HepG2 (cell line): ENCODE results near the gene ADAM8. TPM values are rescaled to one million over a fixed set of nuclear protein-coding genes. Genes with fewer than 3 reads are reported as not detected.
A peak's percentile ranks its signal among the peaks of the same experiment; 100 is the strongest.

Experiments
- ATAC-seq: fragments of 200-7000 bp; cut with Tn5 transposase; 3 replicates; pipeline ENCODE4 v1.9.1; 2020; ENCODE audit warnings: mild to moderate bottlenecking, moderate library complexity
- BruUV-seq: library from RNA; stranded (reverse); fragments of 400-500 nt; replicated peaks from 2 replicates; lab custom pipeline; 2021; lab: Mats Ljungman, UMichigan
- CTCF ChIA-PET: fragments of 300-600 bp; formaldehyde crosslinking; extraction: SDS; loops from one replicate; lab custom pipeline; 2021; ENCODE audit warnings: low total read pairs, inconsistent platforms, low intra/inter-chr PET ratio; lab: Yijun Ruan, JAX
- POLR2A ChIA-PET: fragments of 350-600 bp; sonication (Branson Sonifier 250); formaldehyde crosslinking; loops from one replicate; lab custom pipeline; 2020; ENCODE audit warnings: antibody characterized with exemption, inconsistent platforms; lab: Yijun Ruan, JAX
- DNase-seq: peaks from one replicate; pipeline ENCODE4 v3.0.0-alpha.2; 2015; ENCODE audit warnings: low spot score
- FAIRE-seq: peaks from 3 replicates; lab custom pipeline; 2011; peaks lifted over from hg19 to GRCh38; lab: Jason Lieb, UNC
- H2AFZ ChIP-seq: one replicate; pipeline ENCODE4 v1.6.1; 2011; ENCODE audit warnings: low read length, inconsistent platforms
- H3K27ac ChIP-seq: fragments of 300-600 bp; 3 replicates; pipeline ENCODE4 v1.8.0; 2011; ENCODE audit warnings: mixed run types, mild to moderate bottlenecking, mixed read lengths, low read length, inconsistent platforms; ENCODE audit not compliant: insufficient read depth; ENCODE audit errors: extremely low read length
- H3K27me3 ChIP-seq, 2 experiments: fragments of 200-600 bp in 1 of 2; 2 replicates in 1 of 2; 3 replicates in 1 of 2; pipeline versions ENCODE4 v1.6.0 to v1.8.0; 2011; ENCODE audit warnings: low read length in 2 of 2, mild to moderate bottlenecking in 2 of 2, moderate library complexity in 2 of 2, inconsistent platforms in 1 of 2; ENCODE audit not compliant: insufficient read depth in 2 of 2, control insufficient read depth in 1 of 2
- H3K36me3 ChIP-seq, 2 experiments: fragments of 200-600 bp in 1 of 2; replicated peaks in 1 of 2; 2 replicates in 1 of 2; 3 replicates in 1 of 2; pipeline versions ENCODE4 v1.5.1 to v1.8.0; 2011; ENCODE audit warnings: low read length in 2 of 2, inconsistent platforms in 1 of 2; ENCODE audit not compliant: insufficient read depth in 2 of 2, control insufficient read depth in 1 of 2
- H3K4me1 ChIP-seq: 2 replicates; pipeline ENCODE4 v1.5.1; 2012; ENCODE audit warnings: low read length, inconsistent platforms; ENCODE audit not compliant: insufficient read depth
- H3K4me2 ChIP-seq: 2 replicates; pipeline ENCODE4 v1.6.0; 2011; ENCODE audit warnings: low read depth, low read length, inconsistent platforms
- H3K4me3 ChIP-seq, 3 experiments: fragments of 200-600 bp in 1 of 3; sonication (generic), shearing (Covaris generic) in 1 of 3; replicated peaks in 1 of 3; 2 replicates each; pipeline ENCODE4 v1.5.1; 2011 to 2016; ENCODE audit warnings: low read length in 3 of 3, inconsistent platforms in 2 of 3, low read depth in 2 of 3, mild to moderate bottlenecking in 2 of 3, control low read depth in 1 of 3, mixed read lengths in 1 of 3; ENCODE audit not compliant: insufficient read depth in 1 of 3
- H3K79me2 ChIP-seq: one replicate; pipeline ENCODE4 v1.6.1; 2011; ENCODE audit warnings: low read length, inconsistent platforms; ENCODE audit not compliant: insufficient read depth
- H3K9ac ChIP-seq: 2 replicates; pipeline ENCODE4 v1.6.0; 2011; ENCODE audit warnings: mild to moderate bottlenecking, low read depth, low read length, inconsistent platforms; ENCODE audit not compliant: insufficient read depth
- H3K9me3 ChIP-seq: 2 replicates; pipeline ENCODE4 v1.5.1; 2012; ENCODE audit warnings: mild to moderate bottlenecking, low read length
- H4K20me1 ChIP-seq: 2 replicates; pipeline ENCODE4 v1.6.0; 2011; ENCODE audit warnings: inconsistent platforms, mild to moderate bottlenecking, low read length, moderate library complexity; ENCODE audit not compliant: insufficient read depth
- BHLHE40 ChIP-seq: IDR thresholded peaks from 2 replicates; pipeline ENCODE4 v1.6.1; 2011; ENCODE audit warnings: low read length, improper control_type of control experiment
- ELF3 ChIP-seq: IDR thresholded peaks from 2 replicates; pipeline ENCODE4 v1.6.1; 2016; ENCODE audit warnings: missing genetic modification reagents, missing compliant biosample characterization
- HNRNPH1 ChIP-seq: fragments of 200-400 bp; formaldehyde crosslinking; optimal IDR thresholded peaks from 2 replicates; pipeline ENCODE3; 2017; ENCODE audit warnings: mild to moderate bottlenecking, low read depth, low read length
- NR3C1 ChIP-seq: sonication (generic); formaldehyde crosslinking; IDR thresholded peaks from 2 replicates; pipeline ENCODE4 v1.4.0; 2020; ENCODE audit warnings: missing genetic modification reagents
- SOX6 ChIP-seq, 2 experiments: fragments of 450-650 bp in 1 of 2; sonication (generic) in 1 of 2; formaldehyde crosslinking in 1 of 2; IDR thresholded peaks; 2 replicates each; pipeline versions ENCODE4 v1.4.0 to v1.6.1; 2017 to 2020; ENCODE audit warnings: antibody characterized with exemption in 1 of 2, mild to moderate bottlenecking in 1 of 2, missing genetic modification reagents in 1 of 2
- ZNF598 ChIP-seq: sonication (generic); formaldehyde crosslinking; IDR thresholded peaks from 2 replicates; pipeline ENCODE4 v1.5.1; 2020; ENCODE audit warnings: mild to moderate bottlenecking, missing genetic modification reagents, borderline replicate concordance
- WGBS: methylation state at CpG from one replicate; pipeline ENCODE4 v1.1.6; 2017; ENCODE audit warnings: low lambda C conversion rate; 5-methylcytosine and 5-hydroxymethylcytosine counted together
- in situ Hi-C: cut with HindIII; loops from 2 replicates; pipeline ENCODE4 v1.10.0; 2017; ENCODE audit warnings: low pct_unique_long_range_greater_than_20kb; ENCODE audit not compliant: extremely low pct_ligation_motif_present
- intact Hi-C: fragments of 100-400 bp; cut with micrococcal nuclease; formaldehyde crosslinking; loops from one replicate; pipeline ENCODE4 v1.10.0; 2022; ENCODE audit not compliant: unreplicated experiment
- polyA plus RNA-seq, 8 experiments: library from polyadenylated mRNA; depleted of rRNA in 3 of 8; stranded (reverse) in 7 of 8; unstranded in 1 of 8; fragments of >200 nt; fragmentation: Illumina TruSeq in 4 of 8; extraction: Trizol in 4 of 8; gene quantifications; 2 replicates each; pipeline versions ENCODE4 v1.2.1 to v1.2.3, GENCODE V29; 2011 to 2016; ENCODE audit warnings: low read depth in 4 of 8, missing spikeins in 1 of 8, mixed read lengths in 1 of 8; ENCODE audit not compliant: insufficient read depth in 1 of 8
- total RNA-seq, 5 experiments: library from RNA; depleted of rRNA; stranded (reverse); fragments of >200 nt; fragmentation: Illumina TruSeq; extraction: Trizol; gene quantifications; 2 replicates each; pipeline ENCODE4 v1.2.3, GENCODE V29; 2016; ENCODE audit warnings: low read depth in 1 of 5
- TF ChIP-seq, protein P1 (sequence below): sonication (generic); formaldehyde crosslinking; IDR thresholded peaks from 2 replicates; pipeline ENCODE4 v1.4.0; 2020; ENCODE audit warnings: mild to moderate bottlenecking, missing genetic modification reagents, borderline replicate concordance
- TF ChIP-seq, protein P2 (sequence below): sonication (generic); formaldehyde crosslinking; conservative IDR thresholded peaks from 2 replicates; pipeline ENCODE4 v1.4.0; 2020; ENCODE audit warnings: missing genetic modification reagents

Gene ADAM8
- total and polyA plus RNA-seq, 2 of the 13 experiments (the other 11 are each of a cell fraction or from before 2014, with no cell fraction given): 0.24 to 0.93 TPM

GRCh38 chr10:133221331-133221730 is 55.3 kb downstream of the ADAM8 start:
- no peak overlapping the region for H3K4me2 ChIP-seq
- ChIA-PET POLR2A (no interaction called here), CTCF (no interaction called here)
- in situ Hi-C loops: no loop called here
- no peaks in the 10 kb centered on the region for H3K79me2 ChIP-seq
- intact Hi-C loops: no loop called here
- H2AFZ ChIP-seq: no peak overlapping the region
- H4K20me1 ChIP-seq: no peaks in the 10 kb centered on the region
- no peak overlapping the region for H3K4me3 ChIP-seq
- H3K27ac ChIP-seq: no peak overlapping the region
- no TSS peak for BruUV-seq
- no peaks in the 10 kb centered on the region for H3K36me3 ChIP-seq
- no peak overlapping the region for H3K9ac ChIP-seq
- TF ChIP-seq NR3C1 (CRISPR knock-in tag) (no peak), SOX6 (IDR thresholded peaks at IDR 0.05) (no peak), SOX6 (CRISPR knock-in tag; IDR thresholded peaks at IDR 0.05) (no peak), ELF3 (no peak), ZNF598 (CRISPR knock-in tag) (no peak), HNRNPH1 (no peak), BHLHE40 (no peak)
- TF ChIP-seq, protein P1, sequence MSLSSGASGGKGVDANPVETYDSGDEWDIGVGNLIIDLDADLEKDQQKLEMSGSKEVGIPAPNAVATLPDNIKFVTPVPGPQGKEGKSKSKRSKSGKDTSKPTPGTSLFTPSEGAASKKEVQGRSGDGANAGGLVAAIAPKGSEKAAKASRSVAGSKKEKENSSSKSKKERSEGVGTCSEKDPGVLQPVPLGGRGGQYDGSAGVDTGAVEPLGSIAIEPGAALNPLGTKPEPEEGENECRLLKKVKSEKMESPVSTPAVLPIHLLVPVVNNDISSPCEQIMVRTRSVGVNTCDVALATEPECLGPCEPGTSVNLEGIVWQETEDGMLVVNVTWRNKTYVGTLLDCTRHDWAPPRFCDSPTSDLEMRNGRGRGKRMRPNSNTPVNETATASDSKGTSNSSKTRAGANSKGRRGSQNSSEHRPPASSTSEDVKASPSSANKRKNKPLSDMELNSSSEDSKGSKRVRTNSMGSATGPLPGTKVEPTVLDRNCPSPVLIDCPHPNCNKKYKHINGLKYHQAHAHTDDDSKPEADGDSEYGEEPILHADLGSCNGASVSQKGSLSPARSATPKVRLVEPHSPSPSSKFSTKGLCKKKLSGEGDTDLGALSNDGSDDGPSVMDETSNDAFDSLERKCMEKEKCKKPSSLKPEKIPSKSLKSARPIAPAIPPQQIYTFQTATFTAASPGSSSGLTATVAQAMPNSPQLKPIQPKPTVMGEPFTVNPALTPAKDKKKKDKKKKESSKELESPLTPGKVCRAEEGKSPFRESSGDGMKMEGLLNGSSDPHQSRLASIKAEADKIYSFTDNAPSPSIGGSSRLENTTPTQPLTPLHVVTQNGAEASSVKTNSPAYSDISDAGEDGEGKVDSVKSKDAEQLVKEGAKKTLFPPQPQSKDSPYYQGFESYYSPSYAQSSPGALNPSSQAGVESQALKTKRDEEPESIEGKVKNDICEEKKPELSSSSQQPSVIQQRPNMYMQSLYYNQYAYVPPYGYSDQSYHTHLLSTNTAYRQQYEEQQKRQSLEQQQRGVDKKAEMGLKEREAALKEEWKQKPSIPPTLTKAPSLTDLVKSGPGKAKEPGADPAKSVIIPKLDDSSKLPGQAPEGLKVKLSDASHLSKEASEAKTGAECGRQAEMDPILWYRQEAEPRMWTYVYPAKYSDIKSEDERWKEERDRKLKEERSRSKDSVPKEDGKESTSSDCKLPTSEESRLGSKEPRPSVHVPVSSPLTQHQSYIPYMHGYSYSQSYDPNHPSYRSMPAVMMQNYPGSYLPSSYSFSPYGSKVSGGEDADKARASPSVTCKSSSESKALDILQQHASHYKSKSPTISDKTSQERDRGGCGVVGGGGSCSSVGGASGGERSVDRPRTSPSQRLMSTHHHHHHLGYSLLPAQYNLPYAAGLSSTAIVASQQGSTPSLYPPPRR: no peak
- TF ChIP-seq, protein P2, sequence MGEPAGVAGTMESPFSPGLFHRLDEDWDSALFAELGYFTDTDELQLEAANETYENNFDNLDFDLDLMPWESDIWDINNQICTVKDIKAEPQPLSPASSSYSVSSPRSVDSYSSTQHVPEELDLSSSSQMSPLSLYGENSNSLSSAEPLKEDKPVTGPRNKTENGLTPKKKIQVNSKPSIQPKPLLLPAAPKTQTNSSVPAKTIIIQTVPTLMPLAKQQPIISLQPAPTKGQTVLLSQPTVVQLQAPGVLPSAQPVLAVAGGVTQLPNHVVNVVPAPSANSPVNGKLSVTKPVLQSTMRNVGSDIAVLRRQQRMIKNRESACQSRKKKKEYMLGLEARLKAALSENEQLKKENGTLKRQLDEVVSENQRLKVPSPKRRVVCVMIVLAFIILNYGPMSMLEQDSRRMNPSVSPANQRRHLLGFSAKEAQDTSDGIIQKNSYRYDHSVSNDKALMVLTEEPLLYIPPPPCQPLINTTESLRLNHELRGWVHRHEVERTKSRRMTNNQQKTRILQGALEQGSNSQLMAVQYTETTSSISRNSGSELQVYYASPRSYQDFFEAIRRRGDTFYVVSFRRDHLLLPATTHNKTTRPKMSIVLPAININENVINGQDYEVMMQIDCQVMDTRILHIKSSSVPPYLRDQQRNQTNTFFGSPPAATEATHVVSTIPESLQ (CRISPR knock-in tag): no peak
- DNase-seq: no peak
- FAIRE-seq: no peak
- no peaks in the 10 kb centered on the region for H3K9me3 ChIP-seq
- 18% methylated on average over 9 of the region's 11 CpGs for WGBS
- peaks cover 14 to 59% of the 10 kb centered on the region in 2 experiments for H3K27me3 ChIP-seq
- ATAC-seq: peak; percentile 23; the same call in 1 of the 3 replicates
- H3K4me1 ChIP-seq: no peaks in the 10 kb centered on the region
